ENCODE measurements around the gene NVL.

NVL gene

GRCh38 chr1:224193319-224193966 is 136.5 kb downstream of the NVL start:
- DNase-seq (ENCODE audit: low read depth) = no peak

- no peak for DNase-seq (ENCODE audit: low read depth)
Observed at GRCh38 chr1:224192082-224192788, 137.7 kb downstream of the NVL start.

- no peak for DNase-seq (ENCODE audit: low read depth)
Observed at GRCh38 chr1:224189561-224189960, 140.4 kb downstream of the NVL start.

GRCh38 chr1:224188286-224188685 is 141.7 kb downstream of the NVL start:
- no peak for DNase-seq (ENCODE audit: low read depth)

GRCh38 chr1:224185208-224185607 is 144.8 kb downstream of the NVL start:
- DNase-seq (ENCODE audit: low read depth) = no peak

GRCh38 chr1:224183591-224184312 is 146.2 kb downstream of the NVL start:
- DNase-seq (ENCODE audit: low read depth) = peak; percentile 55

- DNase-seq (ENCODE audit: low read depth) = peak; percentile 72
Observed at GRCh38 chr1:224182866-224183590, 146.9 kb downstream of the NVL start, which contains the start of gene DEGS1. Gene DEGS1, plus strand, starts transcription at chr1:224183240. Its CDS starts 97 bp downstream, at chr1:224183337.

GRCh38 chr1:224182057-224182865 is 147.7 kb downstream of the NVL start:
- no peak for DNase-seq (ENCODE audit: low read depth)

GRCh38 chr1:224181453-224181810 is 148.5 kb downstream of the NVL start:
- no peak for DNase-seq (ENCODE audit: low read depth)

GRCh38 chr1:224180783-224181452 is 149.1 kb downstream of the NVL start:
- DNase-seq (ENCODE audit: low read depth) = no peak

GRCh38 chr1:224178894-224179293 is 151.1 kb downstream of the NVL start:
- DNase-seq (ENCODE audit: low read depth) = no peak

- DNase-seq (ENCODE audit: low read depth) = no peak
Observed at GRCh38 chr1:224177356-224177999, 152.5 kb downstream of the NVL start.
